Mucosa of stomach (tissue), 1 donor: ENCODE data around the gene ENTPD3.

Source experiments
- H3K27me3 ChIP-seq: one replicate; pipeline ENCODE4 v1.7.0; 2013; ENCODE audit warnings: mild to moderate bottlenecking, low read length; ENCODE audit not compliant: control insufficient read depth, insufficient read depth
- H3K36me3 ChIP-seq: one replicate; pipeline ENCODE4 v1.7.0; 2013; ENCODE audit warnings: low read length; ENCODE audit not compliant: control insufficient read depth, insufficient read depth
- H3K4me1 ChIP-seq: one replicate; pipeline ENCODE4 v1.7.0; 2013; ENCODE audit warnings: mild to moderate bottlenecking, low read length; ENCODE audit not compliant: control insufficient read depth, insufficient read depth
- H3K4me3 ChIP-seq: one replicate; pipeline ENCODE4 v1.7.0; 2013; ENCODE audit warnings: low read length
- H3K9ac ChIP-seq: one replicate; pipeline ENCODE4 v1.7.0; 2013; ENCODE audit warnings: mild to moderate bottlenecking, low read length, moderate library complexity
- H3K9me3 ChIP-seq: one replicate; pipeline ENCODE4 v1.7.0; 2013; ENCODE audit warnings: mild to moderate bottlenecking, low read length, moderate library complexity; ENCODE audit not compliant: control insufficient read depth
- donor health status: Pancreatic carcinoma.

ENTPD3 gene

GRCh38 chr3:40465111-40465407, 78.1 kb downstream of the ENTPD3 start:
- no peaks in the 10 kb centered on the region for H3K36me3 ChIP-seq
- H3K9ac ChIP-seq, result no peak overlapping the region
- no peaks in the 10 kb centered on the region for H3K9me3 ChIP-seq

GRCh38 chr3:40465456-40465855, 78.5 kb downstream of the ENTPD3 start:
- peaks cover 6% of the 10 kb centered on the region for H3K4me1 ChIP-seq
- no peak overlapping the region for H3K4me3 ChIP-seq
- H3K27me3 ChIP-seq, result no peaks in the 10 kb centered on the region
- H3K36me3 ChIP-seq, result no peaks in the 10 kb centered on the region
- H3K9me3 ChIP-seq, result no peaks in the 10 kb centered on the region
- no peak overlapping the region for H3K9ac ChIP-seq

More at GRCh38 chr3:40465111-40465407, 78.1 kb downstream of the ENTPD3 start:
- Histone ChIP-seq H3K4me3 (no peak overlapping the region), H3K27me3 (no peaks in the 10 kb centered on the region), H3K4me1 (peaks cover 6% of the 10 kb centered on the region)

DNA sequence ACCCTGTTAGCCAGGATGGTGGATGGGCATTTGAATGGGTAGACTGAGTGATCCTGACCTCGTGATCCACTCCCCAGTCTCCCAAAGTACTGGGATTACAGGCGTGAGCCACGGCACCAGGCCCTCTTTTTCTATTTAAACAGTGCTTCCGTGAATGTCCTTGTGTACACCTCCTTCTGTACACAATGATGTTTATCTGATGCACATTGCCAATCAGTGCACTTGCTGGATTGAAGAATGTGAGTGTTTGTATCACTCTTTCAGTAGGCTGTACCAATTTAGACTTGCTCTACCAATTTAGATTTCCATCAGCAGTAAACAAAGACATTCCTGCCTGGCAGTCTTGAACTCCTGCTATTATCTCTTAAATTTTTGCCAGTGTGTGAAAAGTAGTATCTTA, 81.0 kb downstream of the ENTPD3 start:
- no peaks in the 10 kb centered on the region for H3K9me3 ChIP-seq
- no peak overlapping the region for H3K4me3 ChIP-seq
- no peaks in the 10 kb centered on the region for H3K27me3 ChIP-seq
- no peak overlapping the region for H3K9ac ChIP-seq
- H3K4me1 ChIP-seq, result peaks cover 6% of the 10 kb centered on the region
- H3K36me3 ChIP-seq, result no peaks in the 10 kb centered on the region

DNA sequence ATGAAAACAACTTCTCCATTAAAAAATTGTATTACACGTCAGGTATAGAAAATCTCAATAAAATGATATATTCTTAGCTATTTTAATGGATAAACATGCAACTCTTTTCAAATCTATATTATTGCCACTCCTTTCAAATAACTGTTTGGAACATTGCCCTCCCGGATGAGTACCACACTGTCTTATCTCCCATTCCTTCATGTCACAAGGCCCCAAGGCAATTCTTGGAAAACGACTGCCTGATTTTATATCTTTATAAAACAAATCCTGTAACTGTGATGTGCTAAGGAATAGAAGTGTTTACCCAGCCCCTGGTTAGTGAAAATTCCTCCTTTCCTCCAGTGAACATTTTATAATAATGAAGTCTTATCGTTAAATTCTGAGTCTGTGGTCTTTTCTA, 83.7 kb downstream of the ENTPD3 start:
- Histone ChIP-seq H3K4me1 (peaks cover 6% of the 10 kb centered on the region), H3K4me3 (no peak overlapping the region), H3K9me3 (no peaks in the 10 kb centered on the region), H3K36me3 (no peaks in the 10 kb centered on the region), H3K9ac (no peak overlapping the region), H3K27me3 (no peaks in the 10 kb centered on the region)

GRCh38 chr3:40476478-40477470, 89.8 kb downstream of the ENTPD3 start, which contains the start of gene ZNF619:
Gene ZNF619, plus strand, starts transcription at chr3:40477122. Its CDS starts 858 bp downstream, at chr3:40477980.
- H3K4me3 ChIP-seq, result peak within 1 kb of the TSS; percentile 70
- no peaks in the 10 kb centered on the region for H3K27me3 ChIP-seq
- H3K9me3 ChIP-seq, result no peaks in the 10 kb centered on the region
- H3K36me3 ChIP-seq, result no peaks in the 10 kb centered on the region
- no peaks in the 10 kb centered on the region for H3K4me1 ChIP-seq
- peak within 1 kb of the TSS; percentile 70 for H3K9ac ChIP-seq

- no peaks in the 10 kb centered on the region for H3K9me3 ChIP-seq
- no peaks in the 10 kb centered on the region for H3K4me1 ChIP-seq
- peak overlapping the region; percentile 70 for H3K9ac ChIP-seq
- H3K27me3 ChIP-seq, result no peaks in the 10 kb centered on the region
- H3K4me3 ChIP-seq, result peak overlapping the region; percentile 70
- H3K36me3 ChIP-seq, result no peaks in the 10 kb centered on the region
These were observed 90.7 kb downstream of the ENTPD3 start for GRCh38 chr3:40477666-40478065.
